HEK293T (cell line): ENCODE data around the gene BST2.
"Not testable (repeated sequence)": the region's sequence is repeated elsewhere in the genome, so short reads cannot be mapped to it uniquely, and the experiment has no call there.

Experiments used
- CTCF ChIA-PET: fragments of 350-600 bp; formaldehyde crosslinking; extraction: SDS; loops from one replicate; lab custom pipeline; 2021; ENCODE audit warnings: antibody characterized with exemption, inconsistent platforms; lab: Yijun Ruan, JAX
- POLR2A ChIA-PET: fragments of 350-600 bp; formaldehyde crosslinking; extraction: SDS; loops from one replicate; lab custom pipeline; 2020; ENCODE audit warnings: antibody characterized with exemption, inconsistent platforms; lab: Yijun Ruan, JAX
- DNase-seq: peaks from one replicate; pipeline ENCODE4 v3.0.0; 2012; ENCODE audit warnings: mixed read lengths; ENCODE audit errors: extremely low spot score
- ARNT ChIP-seq: fragments of 450-650 bp; IDR thresholded peaks from 2 replicates; pipeline ENCODE4 v1.6.1; 2017; ENCODE audit warnings: mild to moderate bottlenecking
- BHLHE40 ChIP-seq: fragments of 450-650 bp; IDR thresholded peaks from 2 replicates; pipeline ENCODE4 v1.6.1; 2016; ENCODE audit warnings: mild to moderate bottlenecking, moderate library complexity, borderline replicate concordance
- CTBP1 ChIP-seq: fragments of 450-650 bp; IDR thresholded peaks from 2 replicates; pipeline ENCODE4 v1.6.1; 2016; ENCODE audit warnings: borderline replicate concordance
- ELF4 ChIP-seq: fragments of 450-650 bp; IDR thresholded peaks from 2 replicates; pipeline ENCODE4 v1.6.1; 2017; ENCODE audit warnings: antibody characterized with exemption
- FOXA1 ChIP-seq: fragments of 450-650 bp; IDR thresholded peaks from 2 replicates; pipeline ENCODE4 v1.6.1; 2016; ENCODE audit warnings: mild to moderate bottlenecking
- FOXK2 ChIP-seq: fragments of 450-650 bp; IDR thresholded peaks from 2 replicates; pipeline ENCODE4 v1.6.1; 2016; ENCODE audit warnings: mild to moderate bottlenecking
- FOXM1 ChIP-seq: fragments of 450-650 bp; IDR thresholded peaks from 2 replicates; pipeline ENCODE4 v1.6.1; 2017; ENCODE audit warnings: mild to moderate bottlenecking, borderline replicate concordance
- HDGF ChIP-seq: fragments of 450-650 bp; IDR thresholded peaks from 2 replicates; pipeline ENCODE4 v1.6.1; 2017; ENCODE audit warnings: antibody characterized with exemption, borderline replicate concordance
- L3MBTL2 ChIP-seq: fragments of 450-650 bp; conservative IDR thresholded peaks from 2 replicates; pipeline ENCODE4 v1.6.1; 2016; ENCODE audit warnings: mild to moderate bottlenecking
- LEF1 ChIP-seq: fragments of 450-650 bp; IDR thresholded peaks from 2 replicates; pipeline ENCODE4 v1.6.1; 2017; ENCODE audit warnings: mild to moderate bottlenecking, borderline replicate concordance
- NFRKB ChIP-seq: fragments of 450-650 bp; IDR thresholded peaks from 2 replicates; pipeline ENCODE4 v1.6.1; 2016; ENCODE audit warnings: mild to moderate bottlenecking, moderate library complexity
- SP1 ChIP-seq: fragments of 450-650 bp; IDR thresholded peaks from 2 replicates; pipeline ENCODE4 v1.6.1; 2017
- SUZ12 ChIP-seq: fragments of 450-650 bp; IDR thresholded peaks from 2 replicates; pipeline ENCODE4 v1.6.1; 2016; ENCODE audit warnings: mild to moderate bottlenecking
- TARDBP ChIP-seq: fragments of 450-650 bp; IDR thresholded peaks from 2 replicates; pipeline ENCODE4 v1.6.1; 2016
- ZNF384 ChIP-seq: fragments of 450-650 bp; IDR thresholded peaks from 2 replicates; pipeline ENCODE4 v1.6.1; 2016
- TF ChIP-seq, protein P1 (sequence below): fragments of 450-650 bp; IDR thresholded peaks from 2 replicates; pipeline ENCODE4 v1.6.1; 2016

The BST2 gene

DNA sequence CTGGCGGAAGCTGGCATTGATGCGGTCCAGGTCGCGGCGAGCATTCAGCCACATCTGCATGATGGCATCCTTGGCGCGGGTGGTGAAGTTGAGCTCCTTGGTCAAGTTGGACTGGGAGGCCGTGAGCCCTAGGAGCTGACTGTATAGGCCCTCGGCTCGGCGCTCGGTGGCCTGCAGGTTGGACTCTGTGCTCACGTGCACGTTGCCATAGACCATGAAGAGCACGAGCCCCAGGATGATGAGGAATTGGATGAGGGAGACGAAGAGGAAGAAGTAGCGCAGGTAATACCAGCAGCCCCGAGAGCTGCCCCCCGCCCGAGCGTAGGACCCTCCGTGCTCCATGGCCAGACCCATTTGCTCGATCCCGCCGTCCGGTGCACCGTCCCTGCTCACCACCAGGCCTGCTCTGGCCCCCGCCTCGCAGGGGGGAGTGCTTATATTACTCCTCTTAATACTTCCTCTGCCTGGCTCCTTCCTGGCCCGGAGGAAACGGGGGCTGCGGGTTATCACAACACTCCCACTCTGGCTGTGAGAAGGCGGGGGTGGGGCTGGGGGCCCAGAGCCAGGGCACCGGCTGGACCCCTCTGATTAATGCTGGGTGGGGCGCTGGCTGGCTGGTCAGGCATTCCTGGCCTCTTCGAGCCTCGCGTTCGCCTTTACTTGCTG is 28.4 kb downstream of the BST2 start, which contains the start of gene PLVAP:
Gene PLVAP, minus strand, starts transcription at position 408 of the 666 bp plus-strand sequence. Its CDS starts 54 bp downstream, at position 354.
- ChIA-PET CTCF (interaction anchor here (1.1 kb wide), 1 partner anchor 9 kb away, joined by 4 read pairs; no protein-coding TSS in a partner anchor), POLR2A (no interaction called here)
- TF ChIP-seq SP1 = no peak
- TF ChIP-seq FOXK2 = no peak
- no peak for TF ChIP-seq CTBP1
- TF ChIP-seq SUZ12 = no peak
- TF ChIP-seq ZNF384 = no peak

DNA sequence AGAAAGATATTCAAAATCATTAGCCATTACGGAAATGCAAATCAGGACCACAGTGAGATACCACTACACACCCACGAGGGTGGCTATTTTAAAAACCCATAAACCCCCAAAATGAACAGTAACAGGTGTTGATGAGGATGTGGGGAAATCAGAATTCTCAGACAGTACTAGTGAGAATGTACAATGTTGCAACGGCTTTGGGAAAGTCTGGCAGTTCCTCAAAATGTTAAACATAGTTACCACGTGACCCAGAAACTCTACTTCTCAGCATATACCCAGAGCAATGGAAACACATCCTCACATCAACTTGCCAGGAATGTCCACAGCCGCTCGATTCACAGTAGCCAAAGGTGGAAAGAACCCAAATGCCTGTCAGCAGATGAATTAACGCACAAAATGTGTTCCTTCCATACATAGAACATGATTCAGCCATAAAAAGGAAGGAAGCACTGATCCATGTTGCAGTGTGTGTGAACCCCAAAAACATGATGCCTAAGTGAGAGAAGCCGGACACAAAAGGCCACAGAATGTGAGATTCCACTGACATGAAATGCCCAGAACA is 35.3 kb downstream of the BST2 start:
- CTCF ChIA-PET = interaction anchor here (0.7 kb wide), 1 partner anchor 204 kb away, joined by 10 read pairs; no protein-coding TSS in a partner anchor
- no peak for DNase-seq
- POLR2A ChIA-PET = no interaction called here
- no peak for TF ChIP-seq FOXM1
- TF ChIP-seq SUZ12 = no peak
- no peak for TF ChIP-seq HDGF
- TF ChIP-seq ARNT = no peak
- TF ChIP-seq, protein P1, sequence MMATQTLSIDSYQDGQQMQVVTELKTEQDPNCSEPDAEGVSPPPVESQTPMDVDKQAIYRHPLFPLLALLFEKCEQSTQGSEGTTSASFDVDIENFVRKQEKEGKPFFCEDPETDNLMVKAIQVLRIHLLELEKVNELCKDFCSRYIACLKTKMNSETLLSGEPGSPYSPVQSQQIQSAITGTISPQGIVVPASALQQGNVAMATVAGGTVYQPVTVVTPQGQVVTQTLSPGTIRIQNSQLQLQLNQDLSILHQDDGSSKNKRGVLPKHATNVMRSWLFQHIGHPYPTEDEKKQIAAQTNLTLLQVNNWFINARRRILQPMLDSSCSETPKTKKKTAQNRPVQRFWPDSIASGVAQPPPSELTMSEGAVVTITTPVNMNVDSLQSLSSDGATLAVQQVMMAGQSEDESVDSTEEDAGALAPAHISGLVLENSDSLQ = no peak
- TF ChIP-seq L3MBTL2 = no peak
- no peak for TF ChIP-seq FOXK2
- no peak for TF ChIP-seq SP1
- no peak for TF ChIP-seq ZNF384
- no peak for TF ChIP-seq ELF4
- TF ChIP-seq TARDBP = no peak
- TF ChIP-seq FOXA1 = no peak
- no peak for TF ChIP-seq NFRKB
- no peak for TF ChIP-seq CTBP1
- no peak for TF ChIP-seq BHLHE40
- no peak for TF ChIP-seq LEF1

More for the DNA sequence above, 28.4 kb downstream of the BST2 start, which contains the start of gene PLVAP:
- no peak for DNase-seq

DNA sequence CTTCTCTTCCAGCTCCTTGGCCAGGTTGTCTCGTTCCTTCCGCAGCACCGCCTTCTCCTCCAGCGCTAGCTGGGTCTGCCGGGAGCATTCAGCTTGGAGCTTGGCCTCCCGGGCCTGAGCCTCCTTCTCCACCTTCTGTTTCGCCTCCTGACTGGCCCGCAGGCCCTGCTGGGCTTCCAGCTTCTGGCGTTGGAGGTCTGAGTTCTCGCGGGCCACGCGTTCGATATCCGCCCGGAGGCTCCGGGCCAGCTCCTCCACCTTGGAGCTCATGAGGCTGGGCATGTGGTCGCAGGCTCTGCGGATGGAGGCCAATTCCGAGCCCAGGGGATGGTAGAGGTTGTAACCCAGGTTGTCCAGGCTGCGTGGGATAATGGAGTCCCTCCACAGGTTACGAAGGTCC is 40.1 kb downstream of the BST2 start:
- TF ChIP-seq SP1 (no peak), LEF1 (no peak), BHLHE40 (no peak), NFRKB (no peak), FOXM1 (no peak), ARNT (no peak), L3MBTL2 (no peak)
- POLR2A ChIA-PET = no interaction called here
- no peak for DNase-seq
- CTCF ChIA-PET = interaction anchor here (0.6 kb wide), 1 partner anchor 27 kb away, joined by 3 read pairs; no protein-coding TSS in a partner anchor

DNA sequence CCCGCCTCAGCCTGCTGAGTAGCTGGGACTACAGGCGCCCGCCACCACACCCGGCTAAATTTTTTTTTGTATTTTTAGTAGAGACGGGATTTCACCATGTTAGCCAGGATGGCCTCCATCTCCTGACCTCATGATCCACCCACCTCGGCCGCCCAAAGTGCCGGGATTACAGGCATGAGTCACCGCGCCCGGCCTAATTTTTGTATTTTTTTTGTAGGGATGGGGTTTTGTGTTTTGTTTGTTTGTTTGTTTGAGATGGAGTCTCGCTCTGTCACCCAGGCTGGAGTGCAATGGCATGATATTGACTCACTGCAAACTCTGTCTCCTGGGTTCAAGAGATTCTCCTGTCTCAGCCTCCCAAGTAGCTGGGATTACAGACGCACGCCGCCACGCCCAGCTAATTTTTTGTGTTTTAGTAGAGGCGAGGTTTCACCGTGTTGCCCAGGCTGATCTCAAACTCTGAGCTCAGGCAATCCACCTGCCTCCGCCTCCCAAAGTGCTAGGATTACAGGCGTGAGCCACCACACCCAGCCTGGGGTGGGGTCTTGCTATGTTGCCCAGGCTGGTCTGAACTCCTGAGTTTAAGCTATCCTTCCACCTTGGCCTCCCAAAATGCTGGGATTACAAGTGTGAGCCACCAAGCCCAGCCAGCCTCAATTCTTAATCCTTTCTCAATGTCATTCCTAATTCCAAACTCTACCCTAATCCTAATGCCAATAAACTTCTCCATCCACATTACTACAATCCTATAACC is 41.4 kb downstream of the BST2 start:
- CTCF ChIA-PET = interaction anchor here (0.5 to 0.6 kb wide), 2 partner anchors 130 to 158 kb away, joined by 3 read pairs; no protein-coding TSS in a partner anchor
- POLR2A ChIA-PET, DNase-seq: not testable (repeated sequence)

DNA sequence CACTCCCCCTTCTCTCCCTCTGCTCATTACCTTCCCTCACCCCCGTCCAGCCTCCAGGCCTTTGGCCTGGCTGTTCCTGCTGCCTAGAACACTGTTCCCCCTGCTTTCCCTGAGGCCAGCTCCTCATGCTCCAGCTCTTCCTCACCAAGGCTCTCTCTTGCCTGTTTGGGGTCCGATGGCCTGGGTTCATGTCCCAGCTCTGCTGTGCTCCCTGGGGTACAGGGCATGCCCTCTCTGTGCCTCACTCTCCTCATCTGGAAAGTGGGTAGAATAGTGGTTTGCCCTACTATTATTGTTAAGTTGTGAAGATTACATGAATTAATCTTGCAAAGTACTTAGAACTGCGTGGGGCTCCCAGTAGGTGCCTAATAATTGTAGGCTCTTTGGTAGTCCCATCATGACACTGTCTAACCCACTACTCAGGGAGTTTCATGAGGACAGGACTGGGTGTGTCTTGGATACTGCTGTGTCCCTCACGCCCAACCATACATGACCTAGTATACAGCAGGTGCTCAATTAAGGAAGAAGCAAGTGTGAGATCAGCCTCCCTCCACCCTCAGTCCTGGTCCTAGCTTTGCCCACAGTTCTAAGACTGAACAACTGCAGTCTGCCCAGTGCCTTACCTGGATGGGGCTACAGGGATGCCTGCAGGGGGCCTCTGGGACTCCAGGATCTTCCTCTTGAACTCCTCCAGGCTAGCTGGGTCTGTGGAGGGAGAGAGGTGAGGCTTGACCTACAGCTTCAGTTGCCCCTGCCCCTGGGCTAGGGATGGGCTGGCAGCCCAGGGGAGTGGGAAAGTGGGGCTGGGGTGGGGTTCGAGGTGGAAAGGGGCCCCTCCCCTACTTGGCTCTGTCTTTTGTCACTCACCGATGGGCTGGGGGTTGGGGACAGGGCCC is 45.3 kb downstream of the BST2 start:
- CTCF ChIA-PET = interaction anchor here (0.7 kb wide), 1 partner anchor 499 kb away, joined by 5 read pairs; no protein-coding TSS in a partner anchor
- DNase-seq = no peak
- TF ChIP-seq ZNF384 = no peak
- TF ChIP-seq, protein P1 = no peak
- no peak for TF ChIP-seq FOXA1
- no peak for TF ChIP-seq LEF1
- no peak for TF ChIP-seq FOXK2
- no peak for TF ChIP-seq SP1
- no peak for TF ChIP-seq SUZ12
- no peak for TF ChIP-seq HDGF
- TF ChIP-seq CTBP1 = no peak
- no peak for TF ChIP-seq ELF4
- no peak for TF ChIP-seq ARNT
- no peak for TF ChIP-seq FOXM1
- no peak for TF ChIP-seq L3MBTL2
- no peak for TF ChIP-seq BHLHE40
- no peak for TF ChIP-seq TARDBP
- no peak for TF ChIP-seq NFRKB
- POLR2A ChIA-PET = no interaction called here

DNA sequence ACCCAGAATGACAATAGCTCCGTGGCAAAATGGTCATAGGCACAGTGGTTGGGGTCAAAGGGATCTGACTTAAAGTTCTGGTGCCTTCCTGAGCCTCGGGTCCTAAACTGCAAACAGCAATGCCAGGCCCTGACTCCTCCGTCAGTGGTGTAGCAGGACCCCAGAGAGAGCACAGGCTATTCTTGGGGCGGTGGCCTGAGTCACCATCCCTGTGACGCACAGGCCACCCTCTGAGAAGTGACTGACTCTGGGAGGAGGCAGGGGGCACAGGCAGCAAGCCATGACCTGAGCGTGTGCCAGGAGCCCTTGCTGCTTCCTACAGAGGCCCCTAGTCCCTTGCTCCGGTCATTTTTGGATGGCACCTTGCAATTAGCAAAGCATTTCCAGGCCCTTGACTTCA is 47.0 kb downstream of the BST2 start:
- ChIA-PET CTCF (no interaction called here), POLR2A (no interaction called here)
- TF ChIP-seq SUZ12 = no peak
- TF ChIP-seq SP1 = no peak
- TF ChIP-seq FOXA1 = no peak
- no peak for TF ChIP-seq ARNT
- no peak for TF ChIP-seq BHLHE40
- TF ChIP-seq L3MBTL2 = no peak
- TF ChIP-seq HDGF = no peak
- TF ChIP-seq FOXM1 = no peak
- no peak for TF ChIP-seq TARDBP
- TF ChIP-seq LEF1 = no peak
- no peak for TF ChIP-seq CTBP1
- no peak for DNase-seq
